Panc1 (cell line): ENCODE measurements around the gene BCCIP. TPM values are rescaled to one million over a fixed set of nuclear protein-coding genes. Genes with fewer than 3 reads are reported as not detected.

Experiments
- ATAC-seq: fragments of 200-7000 bp; cut with Tn5 transposase; 2 replicates; pipeline ENCODE4 v1.9.1; 2020; ENCODE audit warnings: mild to moderate bottlenecking, moderate library complexity
- BruUV-seq: library from RNA; stranded (reverse); fragments of 400-500 nt; replicated peaks from 2 replicates; lab custom pipeline; 2021; lab: Mats Ljungman, UMichigan
- CTCF ChIA-PET: fragments of 300-600 bp; sonication (Branson Sonifier 250); formaldehyde crosslinking; loops from one replicate; lab custom pipeline; 2022; ENCODE audit warnings: antibody characterized with exemption; lab: Charles Lee
- POLR2A ChIA-PET: fragments of 300-600 bp; sonication (Branson Sonifier 250); formaldehyde crosslinking; loops from one replicate; lab custom pipeline; 2022; ENCODE audit warnings: antibody characterized with exemption; lab: Charles Lee
- DNase-seq: peaks from one replicate; pipeline ENCODE4 v3.0.0-alpha.2; 2010; ENCODE audit warnings: low read depth, low spot score
- H3K27ac ChIP-seq: 2 replicates; pipeline ENCODE4 v1.5.1; 2011; ENCODE audit warnings: mild to moderate bottlenecking, low read length, inconsistent platforms
- H3K27me3 ChIP-seq: fragments of 200-500 bp; sonication (Bioruptor generic); 2 replicates; pipeline ENCODE4 v1.6.0; 2014; ENCODE audit warnings: low read length, inconsistent platforms; ENCODE audit not compliant: control insufficient read depth, insufficient read depth
- H3K36me3 ChIP-seq: fragments of 200-500 bp; sonication (Bioruptor generic); 2 replicates; pipeline ENCODE4 v1.5.1; 2014; ENCODE audit warnings: inconsistent platforms, mild to moderate bottlenecking, low read length, moderate library complexity; ENCODE audit not compliant: control insufficient read depth, insufficient read depth
- H3K4me1 ChIP-seq: 2 replicates; pipeline ENCODE4 v1.5.1; 2011; ENCODE audit warnings: inconsistent platforms, mild to moderate bottlenecking, low read length, moderate library complexity; ENCODE audit not compliant: control insufficient read depth, insufficient read depth
- H3K4me3 ChIP-seq, 2 experiments: 2 replicates each; pipeline ENCODE4 v1.5.1; 2011 to 2012; ENCODE audit warnings: low read depth in 2 of 2, low read length in 2 of 2, mild to moderate bottlenecking in 2 of 2, inconsistent platforms in 1 of 2, moderate library complexity in 1 of 2
- H3K9me3 ChIP-seq: fragments of 200-500 bp; sonication (Bioruptor generic); 2 replicates; pipeline ENCODE4 v1.5.1; 2014; ENCODE audit warnings: low read depth, mild to moderate bottlenecking, inconsistent platforms, low read length, moderate library complexity; ENCODE audit not compliant: control insufficient read depth, insufficient read depth
- CTCF ChIP-seq: fragments of 450-650 bp; IDR thresholded peaks from 2 replicates; pipeline ENCODE4 v1.5.1; 2017; ENCODE audit warnings: mild to moderate bottlenecking
- POLR2AphosphoS5 ChIP-seq: IDR thresholded peaks from 2 replicates; pipeline ENCODE4 v1.6.1; 2012; ENCODE audit warnings: mild to moderate bottlenecking, low read depth, low read length, moderate library complexity
- SIN3A ChIP-seq: IDR thresholded peaks from 2 replicates; pipeline ENCODE4 v1.6.1; 2012; ENCODE audit warnings: low read depth, mild to moderate bottlenecking, low read length, moderate library complexity, borderline replicate concordance; ENCODE audit not compliant: insufficient read depth
- TCF7L2 ChIP-seq: IDR thresholded peaks from 2 replicates; pipeline ENCODE4 v1.6.1; 2011; ENCODE audit warnings: mild to moderate bottlenecking, low read depth, low read length, inconsistent platforms
- in situ Hi-C: cut with HindIII; loops from 2 replicates; pipeline ENCODE4 v1.10.0; 2016; ENCODE audit warnings: low sequenced_read_pairs, low pct_unique_long_range_greater_than_20kb
- intact Hi-C: fragments of 100-400 bp; cut with micrococcal nuclease; formaldehyde crosslinking; loops from one replicate; pipeline ENCODE4 v1.10.0; 2022; ENCODE audit not compliant: unreplicated experiment
- total RNA-seq: library from RNA; stranded (reverse); gene quantifications from one replicate; pipeline ENCODE4 v1.2.1, GENCODE V29; 2021; ENCODE audit not compliant: unreplicated experiment
- TF ChIP-seq, protein P1 (sequence below), 2 experiments: IDR thresholded peaks; 2 replicates each; pipeline ENCODE4 v1.6.1; 2011 to 2012; ENCODE audit warnings: low read depth in 2 of 2, control low read depth in 1 of 2, low read length in 1 of 2, mild to moderate bottlenecking in 1 of 2, moderate library complexity in 1 of 2; ENCODE audit not compliant: insufficient read depth in 1 of 2

Gene BCCIP
- total RNA-seq, 1 experiment from 2014 or later = 123 TPM

GRCh38 chr10:125852487-125852886 is 29.1 kb downstream of the BCCIP start:
- H3K4me3 ChIP-seq = no peak overlapping the region
- in situ Hi-C loops (no loop called here), intact Hi-C loops (no loop called here)
- CTCF ChIA-PET = no interaction called here
- BruUV-seq = no TSS peak
- no peak overlapping the region for H3K27ac ChIP-seq
- H3K4me1 ChIP-seq = no peaks in the 10 kb centered on the region
- DNase-seq = no peak
- no peak for ATAC-seq
- POLR2A ChIA-PET = no interaction called here
- H3K36me3 ChIP-seq = peaks cover 36% of the 10 kb centered on the region
- no peaks in the 10 kb centered on the region for H3K27me3 ChIP-seq
- TF ChIP-seq SIN3A (no peak), CTCF (no peak), POLR2AphosphoS5 (no peak), TCF7L2 (no peak)
- TF ChIP-seq, protein P1, sequence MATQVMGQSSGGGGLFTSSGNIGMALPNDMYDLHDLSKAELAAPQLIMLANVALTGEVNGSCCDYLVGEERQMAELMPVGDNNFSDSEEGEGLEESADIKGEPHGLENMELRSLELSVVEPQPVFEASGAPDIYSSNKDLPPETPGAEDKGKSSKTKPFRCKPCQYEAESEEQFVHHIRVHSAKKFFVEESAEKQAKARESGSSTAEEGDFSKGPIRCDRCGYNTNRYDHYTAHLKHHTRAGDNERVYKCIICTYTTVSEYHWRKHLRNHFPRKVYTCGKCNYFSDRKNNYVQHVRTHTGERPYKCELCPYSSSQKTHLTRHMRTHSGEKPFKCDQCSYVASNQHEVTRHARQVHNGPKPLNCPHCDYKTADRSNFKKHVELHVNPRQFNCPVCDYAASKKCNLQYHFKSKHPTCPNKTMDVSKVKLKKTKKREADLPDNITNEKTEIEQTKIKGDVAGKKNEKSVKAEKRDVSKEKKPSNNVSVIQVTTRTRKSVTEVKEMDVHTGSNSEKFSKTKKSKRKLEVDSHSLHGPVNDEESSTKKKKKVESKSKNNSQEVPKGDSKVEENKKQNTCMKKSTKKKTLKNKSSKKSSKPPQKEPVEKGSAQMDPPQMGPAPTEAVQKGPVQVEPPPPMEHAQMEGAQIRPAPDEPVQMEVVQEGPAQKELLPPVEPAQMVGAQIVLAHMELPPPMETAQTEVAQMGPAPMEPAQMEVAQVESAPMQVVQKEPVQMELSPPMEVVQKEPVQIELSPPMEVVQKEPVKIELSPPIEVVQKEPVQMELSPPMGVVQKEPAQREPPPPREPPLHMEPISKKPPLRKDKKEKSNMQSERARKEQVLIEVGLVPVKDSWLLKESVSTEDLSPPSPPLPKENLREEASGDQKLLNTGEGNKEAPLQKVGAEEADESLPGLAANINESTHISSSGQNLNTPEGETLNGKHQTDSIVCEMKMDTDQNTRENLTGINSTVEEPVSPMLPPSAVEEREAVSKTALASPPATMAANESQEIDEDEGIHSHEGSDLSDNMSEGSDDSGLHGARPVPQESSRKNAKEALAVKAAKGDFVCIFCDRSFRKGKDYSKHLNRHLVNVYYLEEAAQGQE (IDR thresholded peaks at IDR 0.05; ENCODE audit: insufficient read depth in 1 of 2, low read depth in 2 of 2, low read length in 1 of 2) = no peak
- no peaks in the 10 kb centered on the region for H3K9me3 ChIP-seq

GRCh38 chr10:125857185-125857760 is 33.9 kb downstream of the BCCIP start:
- intact Hi-C loops (no loop called here), in situ Hi-C loops (no loop called here)
- POLR2A ChIA-PET = interaction anchor here (0.7 kb wide), 1 partner anchor 1168 kb away, joined by 6 read pairs; no protein-coding TSS in a partner anchor
- Histone ChIP-seq H3K27ac (no peak overlapping the region), H3K36me3 (peaks cover 40% of the 10 kb centered on the region), H3K4me3 (no peak overlapping the region), H3K4me1 (no peaks in the 10 kb centered on the region), H3K9me3 (no peaks in the 10 kb centered on the region), H3K27me3 (no peaks in the 10 kb centered on the region)
- no TSS peak for BruUV-seq
- ATAC-seq (no peak; the same call in 1 of the 2 replicates), DNase-seq (no peak)
- CTCF ChIA-PET = no interaction called here
- TF ChIP-seq POLR2AphosphoS5 (no peak), SIN3A (no peak), CTCF (no peak), TCF7L2 (no peak)
- TF ChIP-seq, protein P1 (IDR thresholded peaks at IDR 0.05; ENCODE audit: insufficient read depth in 1 of 2, low read depth in 2 of 2, low read length in 1 of 2) = no peak
